ENCODE data around the gene EP400.

DNA sequence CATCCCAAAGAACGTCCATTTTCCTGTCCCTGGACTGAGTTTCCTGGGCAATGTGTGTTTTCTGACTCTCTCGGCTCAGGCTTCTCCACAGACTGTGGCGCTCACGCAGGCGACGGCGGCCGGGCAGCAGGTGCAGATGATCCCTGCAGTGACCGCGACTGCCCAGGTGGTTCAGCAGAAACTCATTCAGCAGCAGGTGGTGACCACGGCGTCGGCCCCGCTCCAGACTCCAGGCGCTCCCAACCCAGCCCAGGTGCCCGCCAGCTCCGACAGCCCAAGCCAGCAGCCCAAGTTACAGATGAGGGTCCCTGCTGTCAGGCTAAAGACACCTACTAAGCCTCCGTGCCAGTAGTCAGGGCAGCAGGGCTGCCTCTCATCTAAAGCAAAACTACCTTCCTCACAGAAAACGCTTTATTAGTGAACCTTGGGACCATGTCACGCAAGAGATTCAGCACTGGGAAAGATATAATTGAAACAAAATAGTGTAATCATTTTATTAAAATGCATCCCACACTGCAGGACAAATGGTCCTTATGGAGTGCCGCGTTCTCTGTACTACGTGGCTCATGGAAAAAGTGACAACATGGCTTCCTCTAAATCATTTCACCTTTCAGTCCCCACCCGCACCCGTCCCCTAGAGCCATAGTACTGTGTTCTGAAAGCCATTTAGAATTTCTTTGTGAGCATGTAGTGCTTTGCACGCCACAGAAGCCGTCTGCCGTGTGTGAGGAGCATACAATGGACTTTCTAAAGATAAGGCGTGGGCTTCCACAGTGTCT is 127.8 kb downstream of the EP400 start:
- TF ChIP-seq, protein P1, sequence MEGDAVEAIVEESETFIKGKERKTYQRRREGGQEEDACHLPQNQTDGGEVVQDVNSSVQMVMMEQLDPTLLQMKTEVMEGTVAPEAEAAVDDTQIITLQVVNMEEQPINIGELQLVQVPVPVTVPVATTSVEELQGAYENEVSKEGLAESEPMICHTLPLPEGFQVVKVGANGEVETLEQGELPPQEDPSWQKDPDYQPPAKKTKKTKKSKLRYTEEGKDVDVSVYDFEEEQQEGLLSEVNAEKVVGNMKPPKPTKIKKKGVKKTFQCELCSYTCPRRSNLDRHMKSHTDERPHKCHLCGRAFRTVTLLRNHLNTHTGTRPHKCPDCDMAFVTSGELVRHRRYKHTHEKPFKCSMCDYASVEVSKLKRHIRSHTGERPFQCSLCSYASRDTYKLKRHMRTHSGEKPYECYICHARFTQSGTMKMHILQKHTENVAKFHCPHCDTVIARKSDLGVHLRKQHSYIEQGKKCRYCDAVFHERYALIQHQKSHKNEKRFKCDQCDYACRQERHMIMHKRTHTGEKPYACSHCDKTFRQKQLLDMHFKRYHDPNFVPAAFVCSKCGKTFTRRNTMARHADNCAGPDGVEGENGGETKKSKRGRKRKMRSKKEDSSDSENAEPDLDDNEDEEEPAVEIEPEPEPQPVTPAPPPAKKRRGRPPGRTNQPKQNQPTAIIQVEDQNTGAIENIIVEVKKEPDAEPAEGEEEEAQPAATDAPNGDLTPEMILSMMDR (IDR thresholded peaks at IDR 0.05): no peak
- TF ChIP-seq ZFX (IDR thresholded peaks at IDR 0.05; ENCODE audit: borderline replicate concordance): no peak
